Naive thymus-derived CD4-positive, alpha-beta T cell (primary cell): ENCODE measurements around the gene CEP57. TPM values are rescaled to one million over a fixed set of nuclear protein-coding genes. Genes with fewer than 3 reads are reported as not detected.
"Not testable (repeated sequence)": the region's sequence is repeated elsewhere in the genome, so short reads cannot be mapped to it uniquely, and the experiment has no call there.

Experiments
- ATAC-seq: fragments of 150-1000 bp; cut with Tn5 transposase; 2 replicates; pipeline ENCODE4 v1.10.0; 2021; ENCODE audit warnings: mild to moderate bottlenecking, moderate library complexity
- CTCF ChIA-PET: fragments of 350-600 bp; sonication (Branson Sonifier 250); formaldehyde crosslinking; loops from one replicate; lab custom pipeline; 2021; ENCODE audit warnings: antibody characterized with exemption; lab: Charles Lee
- POLR2A ChIA-PET: fragments of 350-600 bp; sonication (Branson Sonifier 250); formaldehyde crosslinking; loops from one replicate; lab custom pipeline; 2021; ENCODE audit warnings: antibody characterized with exemption, inconsistent platforms; lab: Charles Lee
- DNase-seq, 9 donors: peaks; one replicate each; pipeline versions ENCODE4 v3.0.0 to v3.0.0-alpha.2; 2020 to 2022; ENCODE audit warnings: mixed read lengths in 1 of 9
- H3K27ac ChIP-seq: one replicate; pipeline ENCODE4 v1.7.0; 2013; ENCODE audit warnings: mild to moderate bottlenecking, low read depth, low read length, moderate library complexity
- H3K27me3 ChIP-seq, 2 donors: one replicate each; pipeline ENCODE4 v1.7.0; 2013; ENCODE audit warnings: low read length in 2 of 2, mild to moderate bottlenecking in 2 of 2, moderate library complexity in 2 of 2; ENCODE audit not compliant: control insufficient read depth in 2 of 2, insufficient read depth in 2 of 2
- H3K36me3 ChIP-seq, 3 experiments: 1 replicate in 2 of 3; 2 replicates in 1 of 3; pipeline ENCODE4 v1.7.0; 2013; ENCODE audit warnings: low read length in 3 of 3, mild to moderate bottlenecking in 3 of 3, moderate library complexity in 1 of 3; ENCODE audit not compliant: insufficient read depth in 3 of 3, control insufficient read depth in 2 of 3
- H3K4me1 ChIP-seq, 2 donors: one replicate each; pipeline ENCODE4 v1.7.0; 2013; ENCODE audit warnings: low read length in 2 of 2, mild to moderate bottlenecking in 2 of 2, moderate library complexity in 1 of 2; ENCODE audit not compliant: control insufficient read depth in 2 of 2, insufficient read depth in 2 of 2
- H3K4me3 ChIP-seq: 2 replicates; pipeline ENCODE4 v1.7.0; 2013; ENCODE audit warnings: mild to moderate bottlenecking, low read length
- H3K9me3 ChIP-seq, 3 experiments: 1 replicate in 2 of 3; 2 replicates in 1 of 3; pipeline ENCODE4 v1.7.0; 2013; ENCODE audit warnings: low read length in 3 of 3; ENCODE audit not compliant: control insufficient read depth in 2 of 3
- H3K27ac Mint-ChIP-seq, 9 donors: one replicate each; pipeline ENCODE4 v1.8.0; 2020 to 2022; ENCODE audit warnings: mixed read lengths in 9 of 9, mild to moderate bottlenecking in 8 of 9, moderate library complexity in 5 of 9, inconsistent platforms in 2 of 9
- H3K27me3 Mint-ChIP-seq, 5 donors: one replicate each; pipeline ENCODE4 v1.8.0; 2021 to 2022; ENCODE audit warnings: mixed read lengths in 5 of 5, mild to moderate bottlenecking in 1 of 5
- H3K36me3 Mint-ChIP-seq, 5 donors: one replicate each; pipeline ENCODE4 v1.8.0; 2020 to 2022; ENCODE audit warnings: mixed read lengths in 5 of 5, mild to moderate bottlenecking in 3 of 5, inconsistent platforms in 1 of 5
- H3K4me1 Mint-ChIP-seq, 7 donors: one replicate each; pipeline ENCODE4 v1.8.0; 2020 to 2022; ENCODE audit warnings: mixed read lengths in 7 of 7, mild to moderate bottlenecking in 3 of 7, inconsistent platforms in 1 of 7
- H3K4me3 Mint-ChIP-seq, 10 donors: one replicate each; pipeline ENCODE4 v1.8.0; 2020 to 2022; ENCODE audit warnings: mild to moderate bottlenecking in 10 of 10, mixed read lengths in 10 of 10, moderate library complexity in 6 of 10, inconsistent platforms in 2 of 10
- H3K9me3 Mint-ChIP-seq, 11 donors: one replicate each; pipeline ENCODE4 v1.8.0; 2020 to 2022; ENCODE audit warnings: mixed read lengths in 11 of 11, mild to moderate bottlenecking in 4 of 11, inconsistent platforms in 1 of 11, moderate library complexity in 1 of 11
- intact Hi-C, 2 donors: fragments of 100-400 bp; cut with micrococcal nuclease; formaldehyde crosslinking; loops; one replicate each; pipeline ENCODE4 v1.15.1; 2023
- polyA plus RNA-seq, 2 donors: library from polyadenylated mRNA; unstranded; fragments of 300-500 nt; fragmentation: Illumina TruSeq; gene quantifications; one replicate each; pipeline ENCODE4 v1.2.3, GENCODE V29; 2021
- total RNA-seq, 6 experiments: library from RNA in 5 of 6; stranded (reverse) in 5 of 6; gene quantifications; 1 replicate in 5 of 6; 2 replicates in 1 of 6; pipeline ENCODE4 v1.2.3 and lab custom pipeline; 2021 to 2026

Gene CEP57
- total and polyA plus RNA-seq, 7 experiments from 2014 or later = 45.8 to 72.3 (median 56.6) TPM

DNA sequence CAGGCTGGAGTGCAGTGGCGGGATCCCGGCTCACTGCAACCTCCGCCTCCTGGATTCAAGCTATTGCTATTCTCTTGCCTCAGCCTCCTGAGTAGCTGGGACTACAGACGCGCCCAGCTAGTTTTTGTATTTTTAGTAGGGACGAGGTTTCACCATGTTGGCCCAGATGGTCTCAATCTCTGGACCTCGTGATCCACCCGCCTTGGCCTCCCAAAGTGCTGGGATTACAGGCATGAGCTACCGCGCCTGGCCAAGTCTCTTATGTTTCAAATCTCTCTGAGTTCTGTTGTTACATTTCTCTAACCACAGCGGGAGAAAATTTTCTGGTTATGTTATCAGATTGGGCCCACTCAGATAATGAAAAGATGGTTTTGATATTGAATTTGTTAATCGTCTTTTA is 10.1 kb downstream of the CEP57 start:
- Mint-ChIP-seq H3K9me3 (no peaks in the 10 kb centered on the region), H3K27ac (no peak overlapping the region), H3K36me3 (peaks cover 14 to 40% (median 27%) of the 10 kb centered on the region in 5 donors), H3K4me1 (peaks cover 3 to 22% (median 20%) of the 10 kb centered on the region in 7 donors), H3K4me3 (no peak overlapping the region), H3K27me3 (no peaks in the 10 kb centered on the region)
- ATAC-seq (no peak), DNase-seq (no peak)
- Histone ChIP-seq H3K36me3 (peaks cover 0 to 17% (median 10%) of the 10 kb centered on the region in 3 experiments), H3K27me3 (no peaks in the 10 kb centered on the region), H3K27ac (no peak overlapping the region), H3K4me3 (no peak overlapping the region), H3K9me3 (no peaks in the 10 kb centered on the region), H3K4me1 (no peaks in the 10 kb centered on the region)
- intact Hi-C loops = no loop called here
- POLR2A ChIA-PET = interaction anchor here (0.6 to 0.7 kb wide), 2 partner anchors 9 to 35 kb away, joined by 3 to 4 read pairs; no protein-coding TSS in a partner anchor
- CTCF ChIA-PET = interaction anchor here (0.7 kb wide), 1 partner anchor 49 kb away, joined by 5 read pairs; no protein-coding TSS in a partner anchor

DNA sequence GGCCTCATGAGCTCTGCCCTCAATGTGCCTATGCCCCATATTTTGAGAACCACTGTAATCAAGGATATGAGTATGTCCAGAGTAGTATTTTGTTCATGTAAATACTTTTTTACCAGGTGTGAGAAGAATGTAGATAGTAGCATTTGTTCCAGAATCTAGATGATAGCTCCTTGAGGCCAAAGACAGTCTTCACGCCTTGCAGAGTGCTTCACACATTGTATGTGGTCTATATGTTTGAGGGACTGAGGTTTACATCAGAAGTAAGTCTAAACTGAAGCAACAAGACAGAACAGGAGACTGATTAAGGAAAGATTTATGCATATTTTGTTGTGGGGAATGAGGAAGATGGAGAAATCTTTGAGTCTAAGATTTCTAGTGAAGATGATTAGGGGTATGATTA is 12.5 kb downstream of the CEP57 start:
- Histone ChIP-seq H3K4me1 (no peaks in the 10 kb centered on the region), H3K27me3 (no peaks in the 10 kb centered on the region), H3K9me3 (no peaks in the 10 kb centered on the region), H3K27ac (no peak overlapping the region), H3K4me3 (no peak overlapping the region), H3K36me3 (peaks cover 0 to 27% (median 10%) of the 10 kb centered on the region in 3 experiments)
- Mint-ChIP-seq H3K4me3 (no peak overlapping the region), H3K27ac (peak overlapping the region in 1 of 9 donors; percentile 50), H3K9me3 (peaks cover 0 to 6% (median 0%) of the 10 kb centered on the region in 11 donors), H3K27me3 (no peaks in the 10 kb centered on the region), H3K4me1 (peaks cover 0 to 17% (median 6%) of the 10 kb centered on the region in 7 donors), H3K36me3 (peaks cover 21 to 50% (median 37%) of the 10 kb centered on the region in 5 donors)
- intact Hi-C loops = no loop called here
- DNase-seq = no peak
- no peak for ATAC-seq
- CTCF ChIA-PET = no interaction called here
- POLR2A ChIA-PET = no interaction called here

DNA sequence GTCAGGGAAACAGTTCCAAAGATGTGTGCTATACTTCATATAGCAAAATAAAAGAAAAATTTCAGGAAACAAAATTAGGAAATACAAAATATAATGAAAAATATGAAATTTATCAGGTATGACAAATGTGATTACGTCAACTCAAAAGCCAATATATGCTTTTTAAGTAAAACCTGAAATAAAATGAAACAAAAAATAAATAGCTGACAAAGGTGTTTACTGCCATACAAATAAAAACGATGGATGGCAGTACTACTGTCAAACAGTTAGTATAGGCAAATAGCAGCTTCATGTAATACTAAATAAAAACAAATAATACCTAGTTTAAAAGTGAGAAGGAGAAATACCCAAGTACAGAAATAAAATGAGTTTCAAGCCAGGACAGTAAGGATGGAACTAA is 13.7 kb downstream of the CEP57 start:
- POLR2A ChIA-PET = interaction anchor here (0.6 kb wide), 1 partner anchor 13 kb away, joined by 3 read pairs; the partner anchor contains the start of gene CEP57
- ATAC-seq = no peak

DNA sequence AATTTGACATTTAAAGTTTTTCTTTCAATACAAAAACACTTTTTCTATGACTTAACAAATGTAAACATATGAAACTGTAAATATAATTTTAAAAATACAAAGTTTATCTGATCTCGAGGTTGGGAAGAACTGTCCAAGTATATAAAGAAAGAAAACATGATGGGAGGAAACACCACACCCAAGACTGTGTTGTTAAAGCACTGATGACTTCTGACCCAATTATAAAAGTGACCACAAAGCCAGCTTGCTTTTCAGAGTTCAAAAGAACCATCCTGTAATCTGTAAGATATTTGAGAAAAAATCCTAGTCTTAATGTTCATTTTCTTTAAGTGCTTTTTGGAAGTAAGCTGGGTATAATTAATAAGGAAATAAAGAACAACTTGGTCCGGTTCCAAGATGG is 15.6 kb downstream of the CEP57 start:
- ATAC-seq = no peak
- intact Hi-C loops = no loop called here
- no peak overlapping the region for H3K4me3 ChIP-seq

More for the DNA sequence above, 13.7 kb downstream of the CEP57 start:
- Histone ChIP-seq H3K4me1 (no peaks in the 10 kb centered on the region), H3K9me3 (no peaks in the 10 kb centered on the region), H3K36me3 (peaks cover 0 to 27% (median 10%) of the 10 kb centered on the region in 3 experiments), H3K27me3 (no peaks in the 10 kb centered on the region), H3K27ac (no peak overlapping the region), H3K4me3 (no peak overlapping the region)
- Mint-ChIP-seq H3K4me3 (no peak overlapping the region), H3K27ac (no peak overlapping the region), H3K36me3 (peaks cover 21 to 53% (median 37%) of the 10 kb centered on the region in 5 donors), H3K4me1 (peaks cover 2 to 17% (median 6%) of the 10 kb centered on the region in 7 donors), H3K27me3 (no peaks in the 10 kb centered on the region), H3K9me3 (peaks cover 0 to 6% (median 0%) of the 10 kb centered on the region in 11 donors)
- DNase-seq = no peak
- intact Hi-C loops = no loop called here
- CTCF ChIA-PET = no interaction called here

DNA sequence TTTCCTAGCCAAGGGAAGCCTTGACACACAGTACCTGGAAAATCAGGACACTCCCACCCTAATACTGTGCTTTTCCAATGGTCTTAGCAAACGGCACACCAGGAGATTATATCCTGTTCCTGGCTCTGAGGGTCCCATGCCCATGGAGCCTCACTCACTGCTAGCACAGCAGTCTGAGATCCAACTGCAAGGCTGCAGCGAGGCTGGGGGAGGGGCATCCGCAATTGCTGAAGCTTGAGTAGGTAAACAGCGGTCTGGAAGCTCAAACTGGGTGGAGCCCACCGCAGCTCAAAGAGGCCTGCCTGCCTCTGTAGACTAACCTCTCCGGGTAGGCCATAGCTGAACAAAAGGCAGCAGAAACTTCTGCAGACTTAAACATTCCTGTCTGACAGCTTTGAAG is 16.2 kb downstream of the CEP57 start:
- H3K4me3 ChIP-seq, H3K27ac ChIP-seq, H3K27me3 Mint-ChIP-seq, DNase-seq, H3K4me1 ChIP-seq, H3K4me3 Mint-ChIP-seq, ATAC-seq, H3K27me3 ChIP-seq, intact Hi-C loops, H3K27ac Mint-ChIP-seq, H3K9me3 ChIP-seq, CTCF ChIA-PET, POLR2A ChIA-PET: not testable (repeated sequence)
- peaks cover 0 to 14% (median 0%) of the 10 kb centered on the region in 3 experiments for H3K36me3 ChIP-seq
- Mint-ChIP-seq H3K36me3 (peaks cover 13 to 54% (median 18%) of the 10 kb centered on the region in 5 donors), H3K9me3 (peaks cover 0 to 18% (median 0%) of the 10 kb centered on the region in 11 donors), H3K4me1 (peaks cover 0 to 11% (median 2%) of the 10 kb centered on the region in 7 donors)

More for the DNA sequence above, 15.6 kb downstream of the CEP57 start:
- DNase-seq = no peak
- Histone ChIP-seq H3K36me3 (peaks cover 0 to 14% (median 0%) of the 10 kb centered on the region in 3 experiments), H3K27ac (no peak overlapping the region), H3K27me3 (no peaks in the 10 kb centered on the region), H3K4me1 (no peaks in the 10 kb centered on the region), H3K9me3 (no peaks in the 10 kb centered on the region)
- no peak overlapping the region for H3K27ac Mint-ChIP-seq
- CTCF ChIA-PET = no interaction called here
- H3K9me3 Mint-ChIP-seq = peaks cover 0 to 16% (median 0%) of the 10 kb centered on the region in 11 donors
- no peaks in the 10 kb centered on the region for H3K27me3 Mint-ChIP-seq
- H3K4me3 Mint-ChIP-seq = no peak overlapping the region
- peaks cover 13 to 51% (median 21%) of the 10 kb centered on the region in 5 donors for H3K36me3 Mint-ChIP-seq
- POLR2A ChIA-PET = no interaction called here
- H3K4me1 Mint-ChIP-seq = peaks cover 0 to 11% (median 2%) of the 10 kb centered on the region in 7 donors

DNA sequence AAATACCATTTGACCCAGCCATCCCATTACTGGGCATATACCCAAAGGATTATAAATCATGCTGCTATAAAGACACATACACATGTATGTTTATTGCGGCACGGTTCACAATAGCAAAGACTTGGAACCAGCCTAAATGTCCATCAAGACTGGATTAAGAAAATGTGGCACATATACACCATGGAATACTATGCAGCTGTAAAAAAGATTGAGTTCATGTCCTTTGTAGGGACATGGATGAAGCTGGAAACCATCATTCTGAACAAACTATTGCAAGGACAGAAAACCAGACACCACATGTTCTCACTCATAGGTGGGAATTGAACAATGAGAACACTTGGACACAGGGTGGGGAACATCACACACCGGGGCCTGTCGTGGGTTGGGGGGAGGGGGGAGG is 20.8 kb downstream of the CEP57 start:
- POLR2A ChIA-PET, H3K27ac Mint-ChIP-seq, CTCF ChIA-PET, H3K4me3 Mint-ChIP-seq, H3K27me3 Mint-ChIP-seq, H3K36me3 ChIP-seq, H3K4me1 ChIP-seq, H3K9me3 ChIP-seq, DNase-seq, H3K4me1 Mint-ChIP-seq, H3K27me3 ChIP-seq, intact Hi-C loops, H3K4me3 ChIP-seq, ATAC-seq, H3K27ac ChIP-seq: not testable (repeated sequence)
- H3K36me3 Mint-ChIP-seq = peaks cover 5 to 45% (median 15%) of the 10 kb centered on the region in 5 donors
- H3K9me3 Mint-ChIP-seq = peaks cover 0 to 18% (median 0%) of the 10 kb centered on the region in 11 donors

DNA sequence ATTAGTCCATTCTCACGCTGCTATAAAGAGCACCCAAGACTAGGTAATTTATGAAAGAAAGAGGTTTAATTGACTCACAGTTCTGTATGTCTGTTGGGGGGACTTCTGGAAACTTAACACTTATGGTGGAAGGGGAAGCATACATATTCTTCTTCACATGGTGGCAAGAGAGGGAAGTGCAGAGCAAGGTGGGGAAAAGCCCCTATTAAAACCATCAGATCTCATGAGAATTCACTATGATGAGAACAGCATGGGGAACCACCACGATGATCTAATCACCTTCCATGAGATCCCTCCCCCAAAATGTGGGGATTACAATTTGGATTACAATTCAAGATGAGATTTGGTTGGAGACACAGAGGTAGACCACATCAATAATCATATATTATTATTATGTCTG is 25.7 kb downstream of the CEP57 start:
- peaks cover 0 to 14% (median 3%) of the 10 kb centered on the region in 3 experiments for H3K36me3 ChIP-seq
- DNase-seq = no peak
- no peak overlapping the region for H3K4me3 ChIP-seq
- no peak overlapping the region for H3K27ac ChIP-seq
- H3K4me3 Mint-ChIP-seq = no peak overlapping the region
- H3K4me1 Mint-ChIP-seq = peaks cover 0 to 2% (median 0%) of the 10 kb centered on the region in 7 donors
- H3K9me3 ChIP-seq = no peaks in the 10 kb centered on the region
- peak overlapping the region in 2 of 9 donors; percentile 13 to 37 for H3K27ac Mint-ChIP-seq
- intact Hi-C loops = no loop called here
- H3K27me3 ChIP-seq = no peaks in the 10 kb centered on the region
- no peaks in the 10 kb centered on the region for H3K27me3 Mint-ChIP-seq
- ATAC-seq = no peak
- peaks cover 0 to 2% (median 0%) of the 10 kb centered on the region in 11 donors for H3K9me3 Mint-ChIP-seq
- H3K4me1 ChIP-seq = no peaks in the 10 kb centered on the region
- POLR2A ChIA-PET = no interaction called here
- CTCF ChIA-PET = no interaction called here
- peaks cover 0 to 52% (median 19%) of the 10 kb centered on the region in 5 donors for H3K36me3 Mint-ChIP-seq
